A549 treated with CpdA at 1 μM for 4 hours (cell line): ENCODE results near the gene RAB10. TPM values are rescaled to one million over a fixed set of nuclear protein-coding genes. Genes with fewer than 3 reads are reported as not detected.

Source experiments
- total RNA-seq: library from RNA; stranded (reverse); fragments of 200-300 nt; extraction: Qiagen RNA extraction; gene quantifications from 5 replicates; pipeline ENCODE4 v1.2.3, GENCODE V29; 2022; ENCODE audit warnings: low read depth

RAB10 gene
- total RNA-seq = 287 to 392 TPM (median 326 TPM) in 5 replicates

DNA sequence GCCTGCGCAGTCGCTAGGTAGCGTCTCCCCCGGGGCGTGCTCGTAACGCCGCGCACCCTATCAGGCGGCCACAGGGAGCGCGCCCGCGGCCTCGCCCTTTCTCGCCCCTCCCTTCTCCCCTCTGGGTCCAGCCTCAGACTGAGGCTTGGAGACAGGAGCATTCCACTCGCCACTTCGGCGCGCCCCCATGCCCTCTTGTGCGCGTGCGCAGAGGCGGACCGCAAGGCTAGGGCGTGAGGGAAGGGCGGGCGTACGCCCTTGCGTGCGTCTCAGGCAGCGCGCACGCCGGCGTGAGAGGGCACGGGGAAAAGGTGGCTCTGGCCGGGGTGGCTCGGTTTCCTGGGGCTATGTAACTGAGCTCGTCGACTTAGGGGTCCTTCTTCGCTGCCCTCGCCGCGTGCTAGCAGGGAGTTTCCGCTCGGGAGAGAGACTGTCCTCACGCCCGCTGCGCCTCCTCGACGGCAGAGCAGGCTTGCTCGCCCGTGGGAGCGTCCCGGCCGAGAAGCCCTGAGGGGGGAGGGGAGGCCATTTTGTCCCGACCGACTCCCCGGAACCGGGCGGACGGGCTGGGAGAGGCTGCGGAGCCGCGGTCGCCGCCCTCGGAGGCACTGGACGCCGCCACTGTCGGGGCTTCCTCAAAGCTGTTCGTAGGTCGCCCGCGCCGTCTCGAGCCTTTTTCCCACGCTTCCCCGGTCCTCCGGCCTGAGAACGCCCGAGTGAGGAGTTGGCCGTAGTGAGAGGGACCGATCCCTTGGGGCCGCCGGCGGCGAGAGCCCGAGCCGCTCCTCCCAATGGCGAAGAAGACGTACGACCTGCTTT, at the start of gene RAB10:
Gene RAB10, plus strand, starts transcription at position 267 of the 819 bp plus-strand sequence. Its CDS starts 525 bp downstream, at position 792.

DNA sequence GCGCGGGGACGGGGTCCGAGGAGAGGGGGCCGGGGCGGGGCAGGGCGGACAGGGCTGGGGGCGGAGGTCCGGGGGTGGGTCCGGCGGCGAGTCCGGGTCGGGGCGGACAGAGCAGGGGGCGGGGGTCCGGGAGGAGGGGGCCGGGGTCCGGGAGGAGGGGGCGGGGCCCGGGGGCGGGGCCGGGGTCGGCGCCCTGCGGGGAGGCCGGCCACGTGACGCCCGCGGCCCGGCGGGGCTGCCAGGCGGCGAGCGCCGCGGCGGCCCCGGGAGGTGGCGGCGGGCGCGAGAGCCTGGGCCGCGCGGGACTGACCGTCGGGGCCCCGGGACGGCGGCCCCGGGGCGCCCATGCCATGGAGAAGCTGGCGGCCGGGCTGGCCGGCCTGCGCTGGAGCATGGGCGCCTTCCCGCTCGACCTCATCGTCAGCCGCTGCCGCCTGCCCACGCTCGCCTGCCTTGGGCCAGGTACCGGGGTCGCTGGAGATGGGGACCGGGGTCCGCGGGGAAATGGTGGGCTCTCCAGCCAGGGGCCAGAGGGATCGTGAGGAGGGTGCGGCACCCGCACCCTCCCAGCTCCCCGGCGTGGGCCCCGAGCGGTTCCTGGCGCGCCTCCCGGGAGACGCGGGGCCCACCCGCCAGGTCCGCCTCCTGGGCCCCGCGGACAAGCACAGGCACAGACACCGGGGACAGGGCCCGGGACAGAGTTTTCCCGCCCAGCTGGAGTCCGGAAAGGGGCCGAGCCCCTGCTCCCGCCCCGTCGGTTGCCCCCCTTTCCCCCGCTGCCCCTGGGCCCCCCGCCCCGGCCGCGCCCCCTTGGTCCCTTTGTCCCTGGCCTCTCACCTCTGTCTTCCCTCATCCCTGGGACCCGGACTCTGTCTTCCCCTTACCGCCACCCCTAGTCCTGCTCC, 139.2 kb downstream of the RAB10 start, which contains the start of gene GAREM2:
Gene GAREM2, plus strand, starts transcription at position 218 of the 905 bp plus-strand sequence. Its CDS starts 133 bp downstream, at position 351.

Other genes with a start within 250 kb of the RAB10 start
- gene ASXL2, start 155.6 kb upstream of the RAB10 start, total RNA-seq = 10.9 to 15.9 TPM (median 14.6 TPM) in 5 replicates
- gene KIF3C, start 51.6 kb upstream of the RAB10 start, total RNA-seq = 40.6 to 56.4 TPM (median 52.0 TPM) in 5 replicates
- gene GAREM2, start 139.0 kb downstream of the RAB10 start, total RNA-seq = 7.5 to 9.7 TPM (median 7.6 TPM) in 5 replicates
- gene HADHA, start 210.5 kb downstream of the RAB10 start, total RNA-seq = 120 to 145 TPM (median 123 TPM) in 5 replicates
- 90.8 to 104 TPM (median 102 TPM) in 5 replicates for gene HADHB, start 210.9 kb downstream of the RAB10 start, total RNA-seq